Loucy (cell line): Measurements from ENCODE around the gene ZNF516.

Experiments
- H2AFZ ChIP-seq: fragments of 200-600 bp; sonication (generic); 2 replicates; pipeline ENCODE4 v1.6.0; 2016; ENCODE audit warnings: antibody characterized with exemption, mild to moderate bottlenecking, low read length, moderate library complexity
- H3F3A ChIP-seq: fragments of 200-600 bp; 2 replicates; pipeline ENCODE4 v1.6.0; 2016; ENCODE audit warnings: antibody characterized with exemption, low read depth, mild to moderate bottlenecking
- H3K27me3 ChIP-seq: fragments of 200-600 bp; sonication (generic); 2 replicates; pipeline ENCODE4 v1.6.1; 2014; ENCODE audit warnings: low read length, mild to moderate bottlenecking; ENCODE audit not compliant: insufficient read depth, poor library complexity, severe bottlenecking
- H3K36me3 ChIP-seq: fragments of 200-600 bp; sonication (generic); 2 replicates; pipeline ENCODE4 v1.6.1; 2016; ENCODE audit warnings: low read length; ENCODE audit not compliant: insufficient read depth
- H3K4me1 ChIP-seq: fragments of 200-600 bp; sonication (generic); 2 replicates; pipeline ENCODE4 v1.5.1; 2014; ENCODE audit warnings: low read length, mild to moderate bottlenecking; ENCODE audit not compliant: insufficient read depth, poor library complexity, severe bottlenecking
- H3K4me2 ChIP-seq: fragments of 200-600 bp; sonication (generic); 2 replicates; pipeline ENCODE4 v1.6.0; 2014; ENCODE audit warnings: antibody characterized with exemption, low read length, low read depth, mild to moderate bottlenecking; ENCODE audit not compliant: poor library complexity, severe bottlenecking
- H3K4me3 ChIP-seq: fragments of 200-600 bp; sonication (generic); 2 replicates; pipeline ENCODE4 v1.5.1; 2014; ENCODE audit warnings: low read length, mild to moderate bottlenecking, mixed read lengths; ENCODE audit not compliant: poor library complexity, severe bottlenecking
- H3K79me2 ChIP-seq: fragments of 200-600 bp; sonication (generic); 2 replicates; pipeline ENCODE4 v1.6.1; 2014; ENCODE audit warnings: low read length; ENCODE audit not compliant: insufficient read depth
- H3K9ac ChIP-seq: fragments of 200-600 bp; sonication (generic); 2 replicates; pipeline ENCODE4 v1.6.0; 2014; ENCODE audit warnings: mild to moderate bottlenecking, low read depth, low read length, moderate library complexity; ENCODE audit not compliant: poor library complexity, severe bottlenecking
- H3K9me2 ChIP-seq: fragments of 200-600 bp; sonication (generic); replicated peaks from 2 replicates; pipeline ENCODE4 v1.6.1; 2016; ENCODE audit warnings: low read depth, low read length, mixed read lengths
- H3K9me3 ChIP-seq: fragments of 200-600 bp; sonication (generic); 2 replicates; pipeline ENCODE4 v1.6.1; 2014; ENCODE audit warnings: mild to moderate bottlenecking, antibody characterized with exemption, low read length, low read depth; ENCODE audit not compliant: insufficient read depth
- H4K20me1 ChIP-seq: fragments of 200-600 bp; sonication (generic); 2 replicates; pipeline ENCODE4 v1.6.0; 2014; ENCODE audit warnings: antibody characterized with exemption, low read length, mild to moderate bottlenecking; ENCODE audit not compliant: insufficient read depth, poor library complexity, severe bottlenecking
- CTCF ChIP-seq: fragments of 200-600 bp; sonication (generic); conservative IDR thresholded peaks from 2 replicates; pipeline ENCODE4 v1.5.1; 2014; ENCODE audit warnings: mild to moderate bottlenecking, antibody characterized with exemption, low read length
- EZH2phosphoT487 ChIP-seq: fragments of 200-600 bp; IDR thresholded peaks from 2 replicates; pipeline ENCODE4 v1.6.1; 2018; ENCODE audit warnings: antibody characterized with exemption, mild to moderate bottlenecking, moderate library complexity, borderline replicate concordance

Gene ZNF516

GRCh38 chr18:76412818-76413565 lies 82.0 kb downstream of the ZNF516 start:
- Histone ChIP-seq H4K20me1 (no peaks in the 10 kb centered on the region), H3F3A (no peaks in the 10 kb centered on the region), H3K79me2 (no peaks in the 10 kb centered on the region), H3K9me3 (no peaks in the 10 kb centered on the region; the same call in 1 of the 2 replicates), H3K4me3 (no peak overlapping the region), H3K27me3 (no peaks in the 10 kb centered on the region), H3K36me3 (no peaks in the 10 kb centered on the region), H3K9ac (no peak overlapping the region), H2AFZ (no peak overlapping the region), H3K4me2 (no peak overlapping the region), H3K4me1 (peaks cover 10% of the 10 kb centered on the region), H3K9me2 (no peaks in the 10 kb centered on the region)
- TF ChIP-seq EZH2phosphoT487 (no peak), CTCF (no peak)

- TF ChIP-seq EZH2phosphoT487: no peak
- TF ChIP-seq CTCF: no peak
- no peaks in the 10 kb centered on the region for H3K79me2 ChIP-seq
These were observed 82.8 kb downstream of the ZNF516 start for GRCh38 chr18:76412010-76412817.

GRCh38 chr18:76410660-76411417 lies 84.2 kb downstream of the ZNF516 start:
- Histone ChIP-seq H4K20me1 (no peaks in the 10 kb centered on the region), H3F3A (no peaks in the 10 kb centered on the region), H3K4me3 (no peak overlapping the region), H3K4me1 (peaks cover 10% of the 10 kb centered on the region), H3K9me3 (no peaks in the 10 kb centered on the region; the same call in 1 of the 2 replicates), H3K79me2 (no peaks in the 10 kb centered on the region), H2AFZ (no peak overlapping the region), H3K9ac (no peak overlapping the region), H3K36me3 (no peaks in the 10 kb centered on the region), H3K4me2 (no peak overlapping the region), H3K27me3 (no peaks in the 10 kb centered on the region), H3K9me2 (no peaks in the 10 kb centered on the region)
- TF ChIP-seq CTCF: no peak
- no peak for TF ChIP-seq EZH2phosphoT487

More at GRCh38 chr18:76412010-76412817, 82.8 kb downstream of the ZNF516 start:
- Histone ChIP-seq H3K27me3 (no peaks in the 10 kb centered on the region), H3K9me2 (no peaks in the 10 kb centered on the region), H3K4me2 (no peak overlapping the region), H3K9me3 (no peaks in the 10 kb centered on the region; the same call in 1 of the 2 replicates), H3K36me3 (no peaks in the 10 kb centered on the region), H3K4me1 (peaks cover 10% of the 10 kb centered on the region), H3K4me3 (no peak overlapping the region), H3K9ac (no peak overlapping the region), H3F3A (no peaks in the 10 kb centered on the region), H2AFZ (no peak overlapping the region), H4K20me1 (no peaks in the 10 kb centered on the region)
